GM12892 (cell line): ENCODE results near the gene PRIM1.
A peak's percentile ranks its signal among the peaks of the same experiment; 100 is the strongest.
"Not testable (repeated sequence)": the region's sequence is repeated elsewhere in the genome, so short reads cannot be mapped to it uniquely, and the experiment has no call there.

Source experiments
- DNase-seq: peaks from one replicate; pipeline ENCODE4 v3.0.0; 2011; ENCODE audit not compliant: insufficient read length
- FAIRE-seq: peaks from 2 replicates; lab custom pipeline; 2011; peaks lifted over from hg19 to GRCh38; lab: Jason Lieb, UNC
- POLR2A ChIP-seq: IDR thresholded peaks from 2 replicates; pipeline ENCODE4 v1.6.1; 2011; ENCODE audit warnings: low read depth, low read length, control low read depth
- POLR2AphosphoS5 ChIP-seq: IDR thresholded peaks from 2 replicates; pipeline ENCODE4 v1.6.1; 2011; ENCODE audit warnings: low read depth, low read length, control low read depth
- TAF1 ChIP-seq: IDR thresholded peaks from 2 replicates; pipeline ENCODE4 v1.6.1; 2011; ENCODE audit warnings: low read depth, mild to moderate bottlenecking, control low read depth, low read length, borderline replicate concordance

PRIM1 gene

DNA sequence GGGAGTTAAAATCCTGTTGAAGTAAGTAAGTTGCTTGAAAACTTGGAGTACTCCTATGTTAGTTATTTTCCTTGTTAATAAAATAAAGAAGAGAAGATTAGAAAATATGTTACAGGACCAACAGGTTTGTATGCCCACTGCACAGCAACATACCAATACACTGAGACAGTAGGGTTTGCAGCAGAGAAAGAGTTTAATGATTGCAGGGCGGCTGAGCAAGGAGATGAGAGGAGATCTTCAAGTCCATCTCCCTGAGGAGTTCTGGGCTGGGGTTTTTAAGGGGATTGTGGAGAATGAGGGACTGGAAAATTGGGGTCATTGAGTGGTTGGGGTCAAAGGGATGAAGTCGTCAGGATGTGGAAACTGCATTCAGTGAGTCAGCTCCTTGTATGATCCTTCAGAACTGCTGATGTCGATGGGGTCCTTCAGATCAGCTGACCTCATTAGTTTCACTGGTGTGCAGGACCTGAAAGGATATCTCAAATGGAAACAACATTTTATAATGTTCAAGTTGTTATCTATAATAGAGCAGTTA lies 6.7 kb upstream of the PRIM1 start:
- TF ChIP-seq POLR2A: no peak
- no peak for TF ChIP-seq POLR2AphosphoS5
- TF ChIP-seq TAF1: no peak
- DNase-seq (no peak), FAIRE-seq (no peak)

- not testable (repeated sequence) for FAIRE-seq, DNase-seq
Observed at GRCh38 chr12:56757971-56758370, 5.8 kb upstream of the PRIM1 start.

- FAIRE-seq (no peak), DNase-seq (no peak)
- TF ChIP-seq POLR2A (no peak), TAF1 (no peak), POLR2AphosphoS5 (no peak)
Observed at GRCh38 chr12:56753566-56753965, 1.4 kb upstream of the PRIM1 start.

- not testable (repeated sequence) for DNase-seq, FAIRE-seq
Observed at GRCh38 chr12:56750596-56750995, 1.5 kb downstream of the PRIM1 start.

DNA sequence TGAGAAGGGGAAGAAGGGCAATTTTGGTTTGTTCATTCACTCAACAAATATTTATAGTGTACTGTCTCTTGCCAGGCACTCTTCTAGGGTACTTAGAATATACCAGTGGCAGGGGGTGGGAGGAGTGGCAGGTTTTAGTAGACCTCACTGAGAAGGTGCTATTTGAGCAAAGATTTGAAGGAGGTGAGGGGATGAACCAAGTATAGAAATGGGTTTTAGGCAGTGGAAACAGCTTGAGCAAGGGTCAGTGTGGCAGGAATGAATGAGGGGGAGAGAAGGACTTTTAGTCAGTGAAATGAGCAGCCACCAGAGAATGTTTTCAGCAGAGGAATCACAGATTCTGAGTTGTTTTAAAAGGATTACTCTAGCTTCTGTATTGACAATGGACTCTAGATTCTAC lies 2.3 kb downstream of the PRIM1 start:
- peak; percentile 33 for FAIRE-seq
- DNase-seq: no peak
- TF ChIP-seq POLR2A (no peak), POLR2AphosphoS5 (no peak), TAF1 (no peak)

- FAIRE-seq (no peak), DNase-seq (no peak)
- TF ChIP-seq POLR2AphosphoS5: no peak
- no peak for TF ChIP-seq TAF1
- TF ChIP-seq POLR2A: no peak
Observed at GRCh38 chr12:56749359-56749758, 2.8 kb downstream of the PRIM1 start.

DNA sequence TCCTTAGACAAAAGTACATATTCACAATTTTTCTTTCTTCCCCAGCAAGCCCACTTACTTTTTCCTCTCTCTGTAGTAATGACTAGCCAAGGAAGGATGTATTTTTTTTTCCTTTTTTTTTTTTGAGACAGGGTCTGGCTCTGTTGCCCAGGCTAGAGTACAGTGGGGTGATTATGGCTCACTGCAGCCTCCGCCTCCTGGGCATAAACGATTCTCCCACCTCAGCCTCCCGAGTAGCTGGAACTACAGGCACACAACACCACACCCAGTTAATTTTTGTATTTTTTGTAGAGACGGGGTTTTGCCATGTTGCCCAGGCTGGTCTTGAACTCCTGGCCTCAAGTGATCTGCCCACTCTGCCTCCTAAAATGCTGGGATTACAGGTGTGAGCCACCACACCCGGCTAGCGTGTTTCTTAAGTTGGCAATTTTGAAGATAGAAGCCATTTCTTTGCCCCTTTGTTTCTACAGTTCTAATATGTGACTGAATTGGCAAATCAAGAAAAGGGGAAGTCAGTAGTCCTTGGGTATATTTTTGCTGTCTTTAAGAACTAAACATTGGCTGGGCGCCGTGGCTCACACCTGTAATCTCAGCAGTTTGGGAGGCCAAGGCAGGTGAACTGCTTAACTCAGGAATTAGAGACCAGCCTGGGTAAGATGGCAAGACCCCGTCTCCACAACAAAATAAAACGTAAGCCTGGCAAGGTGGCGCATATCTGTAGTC lies 23.8 kb downstream of the PRIM1 start:
- TF ChIP-seq TAF1 (no peak), POLR2AphosphoS5 (no peak), POLR2A (no peak)
- FAIRE-seq (no peak), DNase-seq (no peak)

- DNase-seq, FAIRE-seq: not testable (repeated sequence)
Observed at GRCh38 chr12:56726196-56726675, 25.9 kb downstream of the PRIM1 start.

- no peak for TF ChIP-seq TAF1
- no peak for TF ChIP-seq POLR2AphosphoS5
- TF ChIP-seq POLR2A: no peak
- FAIRE-seq: no peak
- no peak for DNase-seq
Observed at GRCh38 chr12:56725723-56726102, 26.4 kb downstream of the PRIM1 start.

GRCh38 chr12:56724972-56725722 lies 27.0 kb downstream of the PRIM1 start, which contains the start of gene NACA:
NACA (minus strand) TSS chr12:56725299; CDS start chr12:56724521, 778 bp downstream.
- DNase-seq: peak; percentile 95
- peak; percentile 94 for FAIRE-seq
- peak; percentile 97 for TF ChIP-seq TAF1
- TF ChIP-seq POLR2A: peak; percentile 98
- TF ChIP-seq POLR2AphosphoS5: peak; percentile 98

DNA sequence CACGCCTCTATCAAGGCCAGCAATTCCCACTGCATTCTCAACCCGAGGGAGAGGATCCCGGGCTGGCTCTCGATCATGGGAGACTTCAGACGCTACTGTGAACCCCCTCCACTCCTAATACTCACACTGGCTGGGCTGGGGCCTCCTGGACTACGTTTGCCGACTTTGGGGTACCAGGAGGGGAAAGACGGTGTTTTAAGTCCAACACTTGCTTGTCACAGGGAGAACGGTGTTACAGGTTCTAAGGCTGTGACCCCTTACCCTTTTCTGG lies 27.5 kb downstream of the PRIM1 start:
- FAIRE-seq: peak; percentile 5
- TF ChIP-seq POLR2AphosphoS5 (no peak), TAF1 (no peak), POLR2A (no peak)
- no peak for DNase-seq
